ENCODE measurements around the gene ACVRL1.

ACVRL1 gene

DNA sequence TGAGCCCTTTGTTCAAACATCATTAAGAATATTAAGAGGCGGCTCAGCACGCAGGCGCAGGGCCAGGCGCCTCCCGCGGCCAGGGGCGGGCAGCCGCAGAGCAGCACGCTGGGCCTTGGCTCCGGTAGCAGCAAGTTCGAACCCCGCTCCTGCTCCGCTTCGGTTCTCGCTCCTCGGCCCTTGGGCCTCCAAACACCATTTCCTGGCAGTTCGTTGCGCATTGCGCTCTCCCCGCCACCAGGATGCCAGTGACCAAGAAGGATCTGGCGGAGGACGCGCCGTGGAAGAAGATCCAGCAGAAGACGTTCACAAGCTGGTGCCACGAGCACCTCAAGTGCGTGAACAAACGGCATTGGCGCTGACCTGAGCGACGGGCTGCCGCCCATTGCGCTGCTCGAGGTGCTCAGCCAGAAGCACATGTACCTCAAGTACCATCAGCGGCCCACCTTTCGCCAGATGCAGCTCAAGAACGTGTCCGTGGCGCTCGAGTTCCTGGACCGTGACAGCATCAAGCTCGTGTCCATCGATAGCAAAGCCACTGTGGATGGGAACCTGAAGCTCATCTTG is 6.9 kb upstream of the ACVRL1 start:
- DNase-seq = no peak

DNA sequence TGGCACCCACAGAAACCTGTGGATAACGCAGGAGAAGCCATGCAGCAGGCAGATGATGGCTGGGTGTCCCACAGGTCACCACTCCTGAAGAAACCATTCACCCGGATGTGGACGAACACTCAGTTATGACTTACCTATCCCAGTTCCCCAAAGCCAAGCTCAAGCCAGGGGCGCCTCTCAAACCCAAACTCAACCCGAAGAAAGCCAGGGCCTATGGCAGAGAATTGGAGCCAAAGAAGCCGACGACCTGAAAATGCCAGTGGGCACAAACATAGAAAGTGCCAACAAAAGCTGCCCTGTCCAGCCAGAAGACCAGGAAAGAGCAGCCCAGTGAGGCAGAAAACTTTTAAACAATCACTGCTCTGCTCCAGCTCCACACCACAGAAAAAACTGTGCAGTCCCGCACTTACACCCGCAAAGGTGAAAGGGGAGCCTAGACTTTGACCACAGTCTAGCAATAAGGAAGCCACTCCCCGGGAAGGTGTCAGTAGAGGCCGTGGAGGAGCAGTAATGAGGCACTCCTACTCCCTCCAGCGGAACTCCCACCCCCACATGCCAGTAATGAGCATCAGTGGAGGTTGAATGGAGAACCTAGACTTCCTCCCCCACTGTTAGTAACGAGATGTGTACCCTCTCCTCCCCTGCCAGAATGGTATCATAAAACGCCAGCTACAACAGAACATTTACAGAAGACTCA is 6.0 kb upstream of the ACVRL1 start:
- DNase-seq = no peak

GRCh38 chr12:51901881-51902280 is 5.4 kb upstream of the ACVRL1 start:
- no peak for DNase-seq

GRCh38 chr12:51904951-51905470 is 2.3 kb upstream of the ACVRL1 start:
- DNase-seq = no peak

GRCh38 chr12:51905471-51906429 is 1.6 kb upstream of the ACVRL1 start:
- no peak for DNase-seq

- DNase-seq = no peak
Observed at GRCh38 chr12:51906430-51907082, 748 bp upstream of the ACVRL1 start.

GRCh38 chr12:51907856-51908425 is 637 bp downstream of the ACVRL1 start:
- DNase-seq = no peak

- no peak for DNase-seq
Observed at GRCh38 chr12:51908876-51909592, 1.7 kb downstream of the ACVRL1 start.

DNA sequence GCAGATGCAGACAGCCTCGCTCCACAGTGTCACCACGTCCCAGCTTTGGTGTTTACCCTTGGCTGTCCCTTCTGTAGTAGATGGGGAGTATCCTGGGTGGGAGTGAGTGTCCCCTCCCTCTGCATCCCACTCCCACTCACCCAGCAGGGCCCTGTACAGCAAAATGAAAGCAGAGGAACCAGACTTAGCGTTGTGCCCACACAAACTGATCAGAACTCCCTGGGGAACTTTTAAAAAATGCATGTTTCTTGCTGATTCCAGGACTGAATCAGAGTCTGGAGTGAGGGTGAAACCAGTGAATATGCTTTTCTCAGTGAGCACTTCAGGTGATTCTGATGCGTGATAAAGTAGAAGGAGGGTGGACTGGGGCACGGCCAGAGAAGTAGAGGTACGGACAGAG is 2.9 kb downstream of the ACVRL1 start:
- DNase-seq = no peak

- no peak for DNase-seq
Observed at GRCh38 chr12:51910691-51911090, 3.4 kb downstream of the ACVRL1 start.

GRCh38 chr12:51911307-51911706 is 4.0 kb downstream of the ACVRL1 start:
- DNase-seq = no peak

GRCh38 chr12:51911788-51912711 is 4.7 kb downstream of the ACVRL1 start:
- DNase-seq = no peak

DNA sequence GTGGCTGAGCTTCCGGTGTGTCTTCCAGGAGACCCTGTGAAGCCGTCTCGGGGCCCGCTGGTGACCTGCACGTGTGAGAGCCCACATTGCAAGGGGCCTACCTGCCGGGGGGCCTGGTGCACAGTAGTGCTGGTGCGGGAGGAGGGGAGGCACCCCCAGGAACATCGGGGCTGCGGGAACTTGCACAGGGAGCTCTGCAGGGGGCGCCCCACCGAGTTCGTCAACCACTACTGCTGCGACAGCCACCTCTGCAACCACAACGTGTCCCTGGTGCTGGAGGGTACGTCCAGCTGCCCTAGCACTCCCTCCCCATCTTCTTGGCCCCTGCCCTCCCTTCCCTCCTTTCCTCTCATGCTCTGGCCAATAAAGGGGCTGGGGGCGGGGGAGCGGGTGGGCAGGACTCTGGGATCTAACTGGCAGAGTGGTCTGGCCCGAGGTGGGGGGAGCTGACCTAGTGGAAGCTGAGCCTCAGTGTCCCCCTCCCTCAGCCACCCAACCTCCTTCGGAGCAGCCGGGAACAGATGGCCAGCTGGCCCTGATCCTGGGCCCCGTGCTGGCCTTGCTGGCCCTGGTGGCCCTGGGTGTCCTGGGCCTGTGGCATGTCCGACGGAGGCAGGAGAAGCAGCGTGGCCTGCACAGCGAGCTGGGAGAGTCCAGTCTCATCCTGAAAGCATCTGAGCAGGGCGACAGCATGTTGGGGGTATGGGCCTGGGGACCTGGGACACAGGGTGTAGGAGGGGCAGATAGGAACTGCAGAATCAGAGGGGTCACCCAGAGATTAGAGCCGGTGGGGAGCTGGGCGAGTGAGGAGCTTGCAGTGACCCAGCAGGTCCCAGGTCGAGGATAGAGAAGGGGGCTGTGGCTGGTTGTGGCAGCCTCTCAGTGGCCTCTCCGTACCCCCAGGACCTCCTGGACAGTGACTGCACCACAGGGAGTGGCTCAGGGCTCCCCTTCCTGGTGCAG is 6.0 kb downstream of the ACVRL1 start:
- DNase-seq = no peak

GRCh38 chr12:51914034-51914923 is 7.0 kb downstream of the ACVRL1 start:
- no peak for DNase-seq

DNA sequence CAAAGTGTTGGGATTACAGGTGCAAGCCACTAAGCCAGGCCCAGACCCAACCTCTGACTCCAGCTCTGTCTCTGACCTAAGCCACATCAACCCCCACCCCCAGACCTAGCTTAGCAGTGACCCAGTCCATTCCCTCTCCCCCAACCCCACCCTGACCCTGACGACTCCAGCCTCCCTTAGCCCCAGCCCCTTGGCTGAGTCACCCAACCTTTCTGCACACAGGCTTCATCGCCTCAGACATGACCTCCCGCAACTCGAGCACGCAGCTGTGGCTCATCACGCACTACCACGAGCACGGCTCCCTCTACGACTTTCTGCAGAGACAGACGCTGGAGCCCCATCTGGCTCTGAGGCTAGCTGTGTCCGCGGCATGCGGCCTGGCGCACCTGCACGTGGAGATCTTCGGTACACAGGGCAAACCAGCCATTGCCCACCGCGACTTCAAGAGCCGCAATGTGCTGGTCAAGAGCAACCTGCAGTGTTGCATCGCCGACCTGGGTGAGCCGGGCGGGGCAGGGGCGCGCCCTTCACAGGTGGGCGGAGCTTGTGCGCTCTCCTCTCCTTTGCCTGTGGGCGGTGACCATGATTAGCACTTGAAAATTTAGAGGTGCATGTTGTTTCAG is 7.8 kb downstream of the ACVRL1 start:
- no peak for DNase-seq

DNA sequence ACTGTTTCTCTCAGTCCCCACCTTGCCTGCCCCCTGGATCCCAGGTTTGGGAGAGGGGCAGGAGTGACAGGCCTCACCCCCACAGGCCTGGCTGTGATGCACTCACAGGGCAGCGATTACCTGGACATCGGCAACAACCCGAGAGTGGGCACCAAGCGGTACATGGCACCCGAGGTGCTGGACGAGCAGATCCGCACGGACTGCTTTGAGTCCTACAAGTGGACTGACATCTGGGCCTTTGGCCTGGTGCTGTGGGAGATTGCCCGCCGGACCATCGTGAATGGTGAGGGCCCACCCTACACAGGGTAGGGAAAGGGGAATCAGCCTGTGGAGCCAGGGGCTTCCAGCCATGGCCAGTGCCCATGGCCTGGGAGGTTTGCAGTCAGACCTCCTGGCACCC is 8.6 kb downstream of the ACVRL1 start:
- DNase-seq = no peak

DNA sequence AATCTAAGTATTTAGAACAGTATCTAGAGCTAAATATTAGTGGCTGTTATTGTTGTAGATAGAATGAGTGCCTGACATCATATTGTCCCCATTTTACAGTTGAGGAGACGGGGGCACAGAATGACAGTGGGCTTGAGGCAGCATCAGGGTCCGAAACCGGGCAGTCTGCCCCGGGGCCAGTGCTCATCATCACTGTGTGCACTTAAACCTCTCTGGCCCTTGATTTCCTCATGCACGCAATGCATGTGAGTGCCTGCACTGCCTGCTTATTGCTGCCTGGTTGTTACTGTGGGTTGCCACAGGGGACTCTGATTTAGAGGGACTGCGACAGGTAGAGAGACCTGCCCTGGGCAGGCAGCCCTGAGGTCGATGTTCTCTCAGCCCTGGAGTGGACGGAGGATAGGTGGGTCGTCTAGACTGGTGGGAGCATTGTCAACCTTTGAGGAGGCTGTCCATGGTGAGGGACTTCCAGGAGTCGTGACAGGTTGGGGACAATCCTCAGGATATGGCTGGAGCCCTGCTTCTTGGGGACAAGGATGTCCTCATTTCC is 9.8 kb downstream of the ACVRL1 start:
- DNase-seq = no peak

All from CD4-positive, alpha-beta T cell treated with Interleukin-12 subunit alpha and Interleukin-12 subunit beta, for 1 hour (primary cell).